Naive B cell (primary cell): ENCODE data around the gene CMIP. TPM values are rescaled to one million over a fixed set of nuclear protein-coding genes. Genes with fewer than 3 reads are reported as not detected.
"Not testable (repeated sequence)": the region's sequence is repeated elsewhere in the genome, so short reads cannot be mapped to it uniquely, and the experiment has no call there.

Experiments
- ATAC-seq, 2 donors: fragments of 150-1000 bp; cut with Tn5 transposase; 2 replicates each; pipeline ENCODE4 v1.10.0; 2021; ENCODE audit warnings: low read depth in 2 of 2, mild to moderate bottlenecking in 2 of 2, moderate library complexity in 2 of 2
- DNase-seq: peaks from one replicate; pipeline ENCODE4 v3.0.0; 2022
- H3K27ac Mint-ChIP-seq, 6 donors: one replicate each; pipeline ENCODE4 v1.8.0; 2020 to 2022; ENCODE audit warnings: mild to moderate bottlenecking in 6 of 6, mixed read lengths in 6 of 6, moderate library complexity in 5 of 6, inconsistent platforms in 2 of 6
- H3K27me3 Mint-ChIP-seq, 3 donors: one replicate each; pipeline ENCODE4 v1.8.0; 2021 to 2022; ENCODE audit warnings: mixed read lengths in 3 of 3, mild to moderate bottlenecking in 1 of 3
- H3K36me3 Mint-ChIP-seq, 2 donors: one replicate each; pipeline ENCODE4 v1.8.0; 2020 to 2022; ENCODE audit warnings: mixed read lengths in 2 of 2, inconsistent platforms in 1 of 2, mild to moderate bottlenecking in 1 of 2
- H3K4me1 Mint-ChIP-seq, 3 donors: one replicate each; pipeline ENCODE4 v1.8.0; 2020 to 2022; ENCODE audit warnings: mixed read lengths in 3 of 3, inconsistent platforms in 1 of 3, mild to moderate bottlenecking in 1 of 3, moderate library complexity in 1 of 3
- H3K4me3 Mint-ChIP-seq, 8 donors: one replicate each; pipeline ENCODE4 v1.8.0; 2020 to 2022; ENCODE audit warnings: mild to moderate bottlenecking in 8 of 8, mixed read lengths in 8 of 8, moderate library complexity in 8 of 8, inconsistent platforms in 2 of 8
- H3K9me3 Mint-ChIP-seq, 7 donors: one replicate each; pipeline ENCODE4 v1.8.0; 2020 to 2022; ENCODE audit warnings: mixed read lengths in 7 of 7, mild to moderate bottlenecking in 5 of 7, inconsistent platforms in 2 of 7, moderate library complexity in 1 of 7
- polyA plus RNA-seq, 6 donors: library from polyadenylated mRNA; unstranded; fragments of 300-500 nt; fragmentation: Illumina TruSeq; gene quantifications; one replicate each; pipeline ENCODE4 v1.2.3, GENCODE V29; 2021; ENCODE audit warnings: low read depth in 6 of 6

Gene CMIP
- polyA plus RNA-seq, 6 donors from 2014 or later, result 0.61 to 2.5 (median 1.3) TPM

- Mint-ChIP-seq H3K4me3 (no peak overlapping the region), H3K27me3 (no peaks in the 10 kb centered on the region), H3K4me1 (peaks cover 0 to 8% (median 0%) of the 10 kb centered on the region in 3 donors), H3K36me3 (peaks cover 0 to under 1% of the 10 kb centered on the region in 2 donors), H3K27ac (peak overlapping the region in 2 of 6 donors; percentile 15 to 57), H3K9me3 (no peaks in the 10 kb centered on the region)
- DNase-seq (no peak), ATAC-seq (no peak)
Measured at GRCh38 chr16:81686391-81687130, 242.0 kb downstream of the CMIP start.

GRCh38 chr16:81687131-81687456 lies 242.5 kb downstream of the CMIP start:
- Mint-ChIP-seq H3K27ac (peak overlapping the region in 2 of 6 donors; percentile 15 to 57), H3K36me3 (no peaks in the 10 kb centered on the region), H3K27me3 (no peaks in the 10 kb centered on the region), H3K4me3 (no peak overlapping the region), H3K4me1 (peaks cover 0 to 8% (median 0%) of the 10 kb centered on the region in 3 donors), H3K9me3 (no peaks in the 10 kb centered on the region)
- no peak for DNase-seq
- no peak for ATAC-seq

GRCh38 chr16:81688182-81688581 lies 243.6 kb downstream of the CMIP start:
- H3K27me3 Mint-ChIP-seq, result no peaks in the 10 kb centered on the region
- no peaks in the 10 kb centered on the region for H3K9me3 Mint-ChIP-seq
- no peaks in the 10 kb centered on the region for H3K36me3 Mint-ChIP-seq
- ATAC-seq, result no peak
- H3K4me3 Mint-ChIP-seq, result no peak overlapping the region
- peaks cover 0 to 4% (median 0%) of the 10 kb centered on the region in 3 donors for H3K4me1 Mint-ChIP-seq
- H3K27ac Mint-ChIP-seq, result no peak overlapping the region
- DNase-seq, result no peak

- not testable (repeated sequence) for H3K4me3 Mint-ChIP-seq, H3K27ac Mint-ChIP-seq, ATAC-seq, H3K27me3 Mint-ChIP-seq, DNase-seq, H3K9me3 Mint-ChIP-seq, H3K4me1 Mint-ChIP-seq, H3K36me3 Mint-ChIP-seq
Measured at GRCh38 chr16:81688839-81689238, 244.2 kb downstream of the CMIP start.

GRCh38 chr16:81692021-81692420 lies 247.4 kb downstream of the CMIP start:
- no peaks in the 10 kb centered on the region for H3K27me3 Mint-ChIP-seq
- no peak overlapping the region for H3K27ac Mint-ChIP-seq
- H3K9me3 Mint-ChIP-seq, result no peaks in the 10 kb centered on the region
- H3K4me1 Mint-ChIP-seq, result peaks cover 0 to 4% (median 2%) of the 10 kb centered on the region in 3 donors
- ATAC-seq, result no peak
- peaks cover 0 to 16% of the 10 kb centered on the region in 2 donors for H3K36me3 Mint-ChIP-seq
- no peak overlapping the region for H3K4me3 Mint-ChIP-seq
- DNase-seq, result no peak

- Mint-ChIP-seq H3K4me1 (peaks cover 0 to 4% (median 2%) of the 10 kb centered on the region in 3 donors), H3K4me3 (no peak overlapping the region), H3K9me3 (no peaks in the 10 kb centered on the region), H3K36me3 (peaks cover 0 to 16% of the 10 kb centered on the region in 2 donors), H3K27me3 (no peaks in the 10 kb centered on the region), H3K27ac (no peak overlapping the region)
- DNase-seq, result no peak
- ATAC-seq, result no peak
Measured at GRCh38 chr16:81692571-81692970, 248.0 kb downstream of the CMIP start.

- Mint-ChIP-seq H3K4me1 (peaks cover 0 to 4% (median 2%) of the 10 kb centered on the region in 3 donors), H3K36me3 (peaks cover 0 to 16% of the 10 kb centered on the region in 2 donors), H3K9me3 (no peaks in the 10 kb centered on the region), H3K4me3 (no peak overlapping the region), H3K27me3 (no peaks in the 10 kb centered on the region), H3K27ac (no peak overlapping the region)
- no peak for ATAC-seq
- DNase-seq, result no peak
Measured at GRCh38 chr16:81693041-81693743, 248.6 kb downstream of the CMIP start.

- H3K9me3 Mint-ChIP-seq, result no peaks in the 10 kb centered on the region
- H3K4me1 Mint-ChIP-seq, result peaks cover 0 to 4% (median 2%) of the 10 kb centered on the region in 3 donors
- H3K4me3 Mint-ChIP-seq, result peak overlapping the region in 1 of 8 donors; percentile 15
- ATAC-seq (no peak), DNase-seq (no peak)
- peaks cover 0 to 16% of the 10 kb centered on the region in 2 donors for H3K36me3 Mint-ChIP-seq
- H3K27ac Mint-ChIP-seq, result peak overlapping the region in 2 of 6 donors; percentile 11 to 36
- H3K27me3 Mint-ChIP-seq, result no peaks in the 10 kb centered on the region
Measured at GRCh38 chr16:81693744-81694303, 249.2 kb downstream of the CMIP start.

- DNase-seq (no peak), ATAC-seq (no peak)
- H3K27me3 Mint-ChIP-seq, result no peaks in the 10 kb centered on the region
- no peak overlapping the region for H3K4me3 Mint-ChIP-seq
- H3K27ac Mint-ChIP-seq, result peak overlapping the region in 4 of 6 donors; percentile 9 to 83 (median 30)
- H3K36me3 Mint-ChIP-seq, result peaks cover under 1 to 18% of the 10 kb centered on the region in 2 donors
- H3K9me3 Mint-ChIP-seq, result no peaks in the 10 kb centered on the region
- H3K4me1 Mint-ChIP-seq, result peaks cover 0 to 4% (median 2%) of the 10 kb centered on the region in 3 donors
Measured at GRCh38 chr16:81694494-81695280, 250.1 kb downstream of the CMIP start.

- Mint-ChIP-seq H3K27me3 (no peaks in the 10 kb centered on the region), H3K27ac (peak overlapping the region in 5 of 6 donors; percentile 9 to 83 (median 35))
Measured at GRCh38 chr16:81695321-81696165, 250.9 kb downstream of the CMIP start.

GRCh38 chr16:81696166-81696960 lies 251.8 kb downstream of the CMIP start:
- ATAC-seq (no peak), DNase-seq (no peak)
- Mint-ChIP-seq H3K4me1 (peaks cover 0 to 4% (median 2%) of the 10 kb centered on the region in 3 donors), H3K4me3 (peak overlapping the region in 1 of 8 donors; percentile 60), H3K36me3 (peaks cover 4 to 35% of the 10 kb centered on the region in 2 donors), H3K9me3 (no peaks in the 10 kb centered on the region), H3K27me3 (no peaks in the 10 kb centered on the region), H3K27ac (peak overlapping the region in 4 of 6 donors; percentile 9 to 35 (median 28))

More at GRCh38 chr16:81695321-81696165, 250.9 kb downstream of the CMIP start:
- peaks cover 4 to 27% of the 10 kb centered on the region in 2 donors for H3K36me3 Mint-ChIP-seq
- no peaks in the 10 kb centered on the region for H3K9me3 Mint-ChIP-seq
- ATAC-seq (no peak), DNase-seq (no peak)
- H3K4me3 Mint-ChIP-seq, result peak overlapping the region in 1 of 8 donors; percentile 60
- peaks cover 0 to 4% (median 2%) of the 10 kb centered on the region in 3 donors for H3K4me1 Mint-ChIP-seq
